SK-N-SH (cell line): ENCODE results near the gene AUTS2.

Source experiments
- CTCF ChIP-seq: fragments of 200-600 bp; sonication (generic); IDR thresholded peaks from 2 replicates; pipeline ENCODE4 v1.6.1; 2017; ENCODE audit warnings: antibody characterized with exemption, mild to moderate bottlenecking, moderate library complexity
- EP300 ChIP-seq, 2 experiments: IDR thresholded peaks; 2 replicates each; pipeline versions ENCODE4 v1.4.0 to v1.6.1; 2012; ENCODE audit warnings: borderline replicate concordance in 1 of 2, low read depth in 1 of 2, low read length in 1 of 2
- RAD21 ChIP-seq: IDR thresholded peaks from 2 replicates; pipeline ENCODE4 v1.6.1; 2012; ENCODE audit warnings: mild to moderate bottlenecking, low read length
- RFX5 ChIP-seq: IDR thresholded peaks from 2 replicates; pipeline ENCODE4 v1.6.1; 2012; ENCODE audit warnings: mild to moderate bottlenecking, improper control_type of control experiment, low read length
- USF2 ChIP-seq: fragments of 150-350 bp; IDR thresholded peaks from 2 replicates; pipeline ENCODE4 v1.6.1; 2017; ENCODE audit warnings: antibody characterized with exemption, low read length, low read depth, borderline replicate concordance
- ZBTB33 ChIP-seq: IDR thresholded peaks from 2 replicates; pipeline ENCODE4 v1.4.0; 2012; ENCODE audit warnings: low read depth, borderline replicate concordance
- TF ChIP-seq, protein P1 (sequence below): IDR thresholded peaks from 2 replicates; pipeline ENCODE4 v1.4.0; 2012; ENCODE audit warnings: low read depth

GRCh38 chr7:70214071-70214470 lies 615.8 kb downstream of the AUTS2 start:
- TF ChIP-seq USF2 (no peak), EP300 (IDR thresholded peaks at IDR 0.05; ENCODE audit: borderline replicate concordance in 1 of 2, low read depth in 1 of 2, low read length in 1 of 2) (no peak), ZBTB33 (no peak), CTCF (no peak), RFX5 (no peak), RAD21 (no peak)
- TF ChIP-seq, protein P1, sequence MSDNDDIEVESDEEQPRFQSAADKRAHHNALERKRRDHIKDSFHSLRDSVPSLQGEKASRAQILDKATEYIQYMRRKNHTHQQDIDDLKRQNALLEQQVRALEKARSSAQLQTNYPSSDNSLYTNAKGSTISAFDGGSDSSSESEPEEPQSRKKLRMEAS = no peak
